GOT3 (cell line): ENCODE results near the gene FAF2.

Source experiments
- DNase-seq: peaks from one replicate; lab custom pipeline; 2025; ENCODE audit warnings: mixed read lengths; lab: John Stamatoyannopoulos, UW

Gene FAF2

GRCh38 chr5:176501333-176501732 lies 53.1 kb downstream of the FAF2 start:
- no peak for DNase-seq

- no peak for DNase-seq
These were observed 55.3 kb downstream of the FAF2 start for GRCh38 chr5:176503496-176503895.

GRCh38 chr5:176507911-176508310 lies 59.7 kb downstream of the FAF2 start:
- no peak for DNase-seq

- DNase-seq = no peak
These were observed 60.4 kb downstream of the FAF2 start for GRCh38 chr5:176508603-176509002.

- no peak for DNase-seq
These were observed 65.6 kb downstream of the FAF2 start for GRCh38 chr5:176513788-176514187.

GRCh38 chr5:176514244-176514950 lies 66.2 kb downstream of the FAF2 start:
- DNase-seq = no peak

- no peak for DNase-seq
These were observed 67.2 kb downstream of the FAF2 start for GRCh38 chr5:176515396-176515795.

GRCh38 chr5:176517053-176517661 lies 69.0 kb downstream of the FAF2 start:
- no peak for DNase-seq

- no peak for DNase-seq
These were observed 71.9 kb downstream of the FAF2 start for GRCh38 chr5:176519810-176520720.

- DNase-seq = no peak
These were observed 73.1 kb downstream of the FAF2 start for GRCh38 chr5:176521286-176521685.

- DNase-seq = no peak
These were observed 73.6 kb downstream of the FAF2 start for GRCh38 chr5:176521699-176522263.

GRCh38 chr5:176524138-176524537 lies 76.0 kb downstream of the FAF2 start:
- DNase-seq = no peak

- DNase-seq = no peak
These were observed 76.8 kb downstream of the FAF2 start for GRCh38 chr5:176524987-176525386.

- DNase-seq = no peak
These were observed 77.5 kb downstream of the FAF2 start for GRCh38 chr5:176525677-176526076.

- no peak for DNase-seq
These were observed 78.3 kb downstream of the FAF2 start for GRCh38 chr5:176526462-176526861.

- DNase-seq = no peak
These were observed 79.3 kb downstream of the FAF2 start for GRCh38 chr5:176527246-176528222.

GRCh38 chr5:176528301-176528700 lies 80.1 kb downstream of the FAF2 start:
- DNase-seq = no peak

GRCh38 chr5:176528761-176529115 lies 80.6 kb downstream of the FAF2 start:
- no peak for DNase-seq

GRCh38 chr5:176529116-176529740 lies 81.0 kb downstream of the FAF2 start:
- no peak for DNase-seq

GRCh38 chr5:176529741-176530141 lies 81.6 kb downstream of the FAF2 start:
- DNase-seq = no peak
